Smooth muscle cell (in vitro differentiated cells): Measurements from ENCODE around the gene GABRB2. TPM values are rescaled to one million over a fixed set of nuclear protein-coding genes. Genes with fewer than 3 reads are reported as not detected.

Source experiments
- DNase-seq: peaks from one replicate; lab custom pipeline; 2025; ENCODE audit not compliant: unreplicated experiment; lab: John Stamatoyannopoulos, UW
- H2AFZ ChIP-seq: fragments of 200-600 bp; sonication (generic); 2 replicates; pipeline ENCODE4 v1.6.0; 2016; ENCODE audit warnings: antibody characterized with exemption, low read depth, mild to moderate bottlenecking
- H3F3A ChIP-seq: fragments of 200-600 bp; sonication (generic); 2 replicates; pipeline ENCODE4 v1.6.0; 2017; ENCODE audit warnings: antibody characterized with exemption, low read depth
- H3K27ac ChIP-seq: fragments of 200-600 bp; sonication (generic); 2 replicates; pipeline ENCODE4 v1.5.1; 2016; ENCODE audit warnings: low read depth, mild to moderate bottlenecking
- H3K27me3 ChIP-seq: fragments of 200-600 bp; sonication (generic); 2 replicates; pipeline ENCODE4 v1.6.1; 2016; ENCODE audit warnings: low read depth, mild to moderate bottlenecking
- H3K36me3 ChIP-seq: fragments of 200-600 bp; sonication (generic); 2 replicates; pipeline ENCODE4 v1.5.1; 2016; ENCODE audit warnings: low read depth
- H3K4me1 ChIP-seq: fragments of 200-600 bp; sonication (generic); 2 replicates; pipeline ENCODE4 v1.5.1; 2016; ENCODE audit warnings: low read depth
- H3K4me2 ChIP-seq: fragments of 200-600 bp; sonication (generic); 2 replicates; pipeline ENCODE4 v1.6.0; 2016; ENCODE audit warnings: mild to moderate bottlenecking
- H3K4me3 ChIP-seq: fragments of 200-600 bp; sonication (generic); 2 replicates; pipeline ENCODE4 v1.5.1; 2016; ENCODE audit warnings: mild to moderate bottlenecking
- H3K79me2 ChIP-seq: fragments of 200-600 bp; sonication (generic); 2 replicates; pipeline ENCODE4 v1.6.0; 2016; ENCODE audit warnings: low read depth, mild to moderate bottlenecking
- H3K9ac ChIP-seq: fragments of 200-600 bp; sonication (generic); 2 replicates; pipeline ENCODE4 v1.6.0; 2016; ENCODE audit warnings: low read depth
- H3K9me3 ChIP-seq: fragments of 200-600 bp; sonication (generic); replicated peaks from 2 replicates; pipeline ENCODE4 v1.5.1; 2016; ENCODE audit warnings: low read depth
- H4K20me1 ChIP-seq: fragments of 200-600 bp; sonication (generic); 2 replicates; pipeline ENCODE4 v1.6.0; 2016; ENCODE audit warnings: low read depth
- WGBS: methylation state at CpG from one replicate; pipeline ENCODE4 v1.1.7; 2016; ENCODE audit warnings: low lambda C conversion rate; 5-methylcytosine and 5-hydroxymethylcytosine counted together
- polyA plus RNA-seq: library from polyadenylated mRNA; unstranded; fragments of >200 nt; fragmentation: Nextera tagmentation; extraction: Ambion mirVana; gene quantifications from 2 replicates; pipeline ENCODE4 v1.2.1, GENCODE V29; 2016
- total RNA-seq: library from RNA; depleted of rRNA; stranded (reverse); fragments of >200 nt; gene quantifications from 2 replicates; pipeline ENCODE4 v1.2.3, GENCODE V29; 2014
- TF ChIP-seq, protein P1 (sequence below): fragments of 200-600 bp; sonication (generic); IDR thresholded peaks from 2 replicates; pipeline ENCODE4 v1.5.1; 2017; ENCODE audit warnings: borderline replicate concordance, mild to moderate bottlenecking, antibody characterized with exemption; ENCODE audit not compliant: insufficient read depth, poor library complexity, severe bottlenecking

Gene GABRB2
- total and polyA plus RNA-seq, 2 experiments from 2014 or later, result 1.2 to 3.5 TPM

- TF ChIP-seq, protein P1, sequence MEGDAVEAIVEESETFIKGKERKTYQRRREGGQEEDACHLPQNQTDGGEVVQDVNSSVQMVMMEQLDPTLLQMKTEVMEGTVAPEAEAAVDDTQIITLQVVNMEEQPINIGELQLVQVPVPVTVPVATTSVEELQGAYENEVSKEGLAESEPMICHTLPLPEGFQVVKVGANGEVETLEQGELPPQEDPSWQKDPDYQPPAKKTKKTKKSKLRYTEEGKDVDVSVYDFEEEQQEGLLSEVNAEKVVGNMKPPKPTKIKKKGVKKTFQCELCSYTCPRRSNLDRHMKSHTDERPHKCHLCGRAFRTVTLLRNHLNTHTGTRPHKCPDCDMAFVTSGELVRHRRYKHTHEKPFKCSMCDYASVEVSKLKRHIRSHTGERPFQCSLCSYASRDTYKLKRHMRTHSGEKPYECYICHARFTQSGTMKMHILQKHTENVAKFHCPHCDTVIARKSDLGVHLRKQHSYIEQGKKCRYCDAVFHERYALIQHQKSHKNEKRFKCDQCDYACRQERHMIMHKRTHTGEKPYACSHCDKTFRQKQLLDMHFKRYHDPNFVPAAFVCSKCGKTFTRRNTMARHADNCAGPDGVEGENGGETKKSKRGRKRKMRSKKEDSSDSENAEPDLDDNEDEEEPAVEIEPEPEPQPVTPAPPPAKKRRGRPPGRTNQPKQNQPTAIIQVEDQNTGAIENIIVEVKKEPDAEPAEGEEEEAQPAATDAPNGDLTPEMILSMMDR, result no peak
- WGBS, result 67% methylated on average over 1 of the region's 1 CpG
Measured at GRCh38 chr5:161498531-161498930, 48.0 kb downstream of the GABRB2 start.

GRCh38 chr5:161483721-161484120, 62.8 kb downstream of the GABRB2 start:
- no peaks in the 10 kb centered on the region for H3K27me3 ChIP-seq
- H3K4me1 ChIP-seq, result no peaks in the 10 kb centered on the region

More at GRCh38 chr5:161498531-161498930, 48.0 kb downstream of the GABRB2 start:
- H3K9ac ChIP-seq, result no peak overlapping the region
- H3K4me1 ChIP-seq, result no peaks in the 10 kb centered on the region
- peaks cover 4% of the 10 kb centered on the region for H3K9me3 ChIP-seq
- H2AFZ ChIP-seq, result no peak overlapping the region
- no peaks in the 10 kb centered on the region for H3K27me3 ChIP-seq
- no peak for DNase-seq
- H3K27ac ChIP-seq, result no peak overlapping the region
- H3F3A ChIP-seq, result no peaks in the 10 kb centered on the region
- H4K20me1 ChIP-seq, result no peaks in the 10 kb centered on the region
- H3K4me3 ChIP-seq, result no peak overlapping the region
- no peak overlapping the region for H3K4me2 ChIP-seq
- H3K79me2 ChIP-seq, result no peaks in the 10 kb centered on the region
- H3K36me3 ChIP-seq, result peaks cover 4% of the 10 kb centered on the region

DNA sequence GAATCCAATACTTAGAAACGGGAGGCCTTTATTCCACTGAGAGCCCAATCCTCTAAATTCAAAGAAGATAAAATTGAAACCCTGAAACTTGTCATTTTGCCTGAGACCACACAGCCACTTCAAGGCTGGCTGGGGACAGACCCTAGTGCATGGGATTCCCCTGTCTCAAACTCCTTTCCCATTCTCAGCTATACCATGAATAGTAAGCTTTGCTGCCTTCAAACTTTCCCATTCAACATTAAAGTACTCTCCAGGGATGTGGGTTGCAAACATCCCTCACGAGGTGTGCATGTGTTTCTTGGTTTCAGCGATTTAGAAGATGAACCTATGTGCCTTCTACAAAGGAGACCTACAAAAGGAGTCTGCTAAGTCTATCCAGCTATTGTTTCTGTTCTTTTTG, 64.6 kb downstream of the GABRB2 start:
- Histone ChIP-seq H3K79me2 (no peaks in the 10 kb centered on the region), H3K27me3 (no peaks in the 10 kb centered on the region), H2AFZ (no peak overlapping the region), H3K4me2 (no peak overlapping the region), H3K4me3 (no peak overlapping the region), H3K27ac (no peak overlapping the region), H3F3A (no peaks in the 10 kb centered on the region), H4K20me1 (no peaks in the 10 kb centered on the region), H3K36me3 (no peaks in the 10 kb centered on the region), H3K9me3 (no peaks in the 10 kb centered on the region), H3K9ac (no peak overlapping the region), H3K4me1 (no peaks in the 10 kb centered on the region)
- TF ChIP-seq, protein P1, result no peak
- WGBS, result 93% methylated on average over 3 of the region's 3 CpGs
- no peak for DNase-seq

More at GRCh38 chr5:161483721-161484120, 62.8 kb downstream of the GABRB2 start:
- no peaks in the 10 kb centered on the region for H3K9me3 ChIP-seq
- TF ChIP-seq, protein P1, result no peak
- H3F3A ChIP-seq, result no peaks in the 10 kb centered on the region
- H3K79me2 ChIP-seq, result no peaks in the 10 kb centered on the region
- H3K36me3 ChIP-seq, result no peaks in the 10 kb centered on the region
- DNase-seq, result no peak
- no peak overlapping the region for H3K27ac ChIP-seq
- no peak overlapping the region for H3K9ac ChIP-seq
- no peak overlapping the region for H3K4me3 ChIP-seq
- no peak overlapping the region for H2AFZ ChIP-seq
- no peak overlapping the region for H3K4me2 ChIP-seq
- no peaks in the 10 kb centered on the region for H4K20me1 ChIP-seq

- Histone ChIP-seq H3K79me2 (no peaks in the 10 kb centered on the region), H3K9ac (no peak overlapping the region), H3F3A (no peaks in the 10 kb centered on the region), H3K27ac (no peak overlapping the region), H3K9me3 (peaks cover under 1% of the 10 kb centered on the region), H3K27me3 (no peaks in the 10 kb centered on the region), H3K36me3 (peaks cover 3% of the 10 kb centered on the region), H3K4me1 (no peaks in the 10 kb centered on the region), H4K20me1 (no peaks in the 10 kb centered on the region), H2AFZ (no peak overlapping the region), H3K4me3 (no peak overlapping the region), H3K4me2 (no peak overlapping the region)
- WGBS, result 80% methylated on average over 4 of the region's 4 CpGs
- TF ChIP-seq, protein P1, result no peak
- DNase-seq, result no peak
Measured at GRCh38 chr5:161471211-161471950, 75.1 kb downstream of the GABRB2 start.
